HG03196 (cell line): ENCODE data around the gene PPP2R5B.
"Not testable (repeated sequence)": the region's sequence is repeated elsewhere in the genome, so short reads cannot be mapped to it uniquely, and the experiment has no call there.

Experiments
- ATAC-seq: cut with Tn5 transposase; IDR thresholded peaks from one replicate; pipeline ENCODE4 v1.9.1; 2021; ENCODE audit not compliant: unreplicated experiment

PPP2R5B gene

DNA sequence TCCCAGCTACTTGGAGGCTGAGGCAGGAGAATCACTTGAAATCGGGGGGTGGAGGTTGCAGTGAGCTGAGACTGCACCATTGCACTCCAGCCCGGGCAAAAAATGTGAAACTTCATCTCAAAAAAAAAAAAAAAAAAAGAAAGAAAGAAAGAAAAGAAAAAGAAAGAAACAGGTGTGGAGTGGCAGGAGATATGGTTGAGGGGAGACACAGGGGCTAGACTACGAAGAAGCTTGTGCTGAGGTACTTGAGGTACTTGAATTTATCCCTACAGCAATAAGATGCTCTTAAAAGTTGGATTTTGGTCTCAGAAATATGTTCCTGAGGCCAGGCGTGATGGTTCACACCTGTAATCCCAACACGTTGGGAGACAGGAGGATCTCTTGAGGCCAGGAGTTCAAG is 49.6 kb downstream of the PPP2R5B start:
- ATAC-seq, result no peak

DNA sequence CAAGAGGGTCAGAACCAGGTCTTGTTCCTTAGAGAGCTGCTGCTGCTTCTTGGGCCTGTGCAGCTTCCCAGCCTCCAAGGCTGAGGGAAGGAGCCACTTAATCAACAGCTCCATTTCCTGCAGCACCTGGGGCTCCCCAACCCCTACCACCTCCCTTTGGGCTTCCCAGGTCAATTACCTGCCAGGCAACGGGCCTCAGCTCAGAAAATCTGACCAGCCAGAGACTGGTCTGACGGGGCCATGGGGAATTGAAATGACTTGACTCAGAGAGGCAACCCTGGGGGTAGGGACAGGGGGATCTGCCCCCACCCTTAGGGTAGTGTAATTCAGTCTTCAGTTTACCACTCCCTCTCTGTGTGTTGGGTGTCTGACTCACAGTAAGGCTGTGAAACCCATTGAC is 52.2 kb downstream of the PPP2R5B start:
- no peak for ATAC-seq

DNA sequence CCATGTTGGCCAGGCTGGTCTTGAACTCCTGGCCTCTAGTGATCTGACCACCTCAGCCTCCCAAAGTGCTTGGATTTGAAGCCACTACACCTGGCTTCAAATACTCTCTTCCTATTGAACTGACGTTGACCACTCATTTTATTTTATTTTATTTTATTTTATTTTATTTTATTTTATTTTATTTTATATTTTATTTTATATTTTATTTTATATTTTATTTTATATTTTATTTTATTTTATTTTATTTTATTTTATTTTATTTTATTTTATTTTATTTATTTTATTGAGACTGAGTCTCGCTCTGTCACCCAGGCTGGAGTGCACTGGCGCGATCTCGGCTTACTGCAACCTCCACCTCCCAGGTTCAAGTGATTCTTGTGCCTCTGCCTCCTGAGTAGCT is 58.9 kb downstream of the PPP2R5B start:
- not testable (repeated sequence) for ATAC-seq
